DMS153 (cell line): ENCODE measurements around the gene GLS2.

Source experiments
- DNase-seq: peaks from one replicate; lab custom pipeline; 2025; lab: John Stamatoyannopoulos, UW

Gene GLS2

DNA sequence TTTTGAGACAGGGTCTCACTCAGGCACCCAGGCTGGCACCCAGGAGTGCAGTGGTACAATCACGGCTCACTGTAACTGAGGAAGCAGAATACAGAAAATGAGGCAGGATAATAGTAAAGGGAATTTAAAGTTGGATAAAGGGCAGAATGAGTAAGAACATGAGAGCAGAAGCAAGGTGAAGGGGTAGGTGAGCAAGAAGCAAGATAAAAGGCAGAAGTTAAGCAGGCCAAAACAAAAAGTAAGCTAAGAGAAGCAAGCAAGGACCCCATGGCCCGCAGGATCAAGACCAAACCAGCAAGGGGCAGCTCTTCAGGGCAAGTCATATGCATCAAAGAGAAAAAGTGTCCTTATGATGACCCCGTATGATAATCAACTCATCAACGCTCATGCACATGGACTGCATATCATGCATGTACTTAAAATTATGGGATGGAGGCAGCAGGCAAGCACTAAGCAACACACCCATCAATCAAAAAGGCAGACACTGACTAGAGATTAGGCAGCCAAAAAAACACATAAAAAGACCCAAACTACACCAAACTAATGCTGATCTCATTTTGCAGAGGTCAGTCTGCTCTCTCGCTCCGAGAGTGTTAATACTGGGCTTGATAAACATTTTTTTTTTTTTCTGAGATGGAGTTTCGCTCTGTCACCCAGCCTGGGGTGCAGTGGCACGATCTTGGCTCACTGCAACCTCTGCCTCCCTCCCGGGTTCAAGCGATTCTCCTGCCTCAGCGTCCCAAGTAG is 50.4 kb downstream of the GLS2 start:
- no peak for DNase-seq

DNA sequence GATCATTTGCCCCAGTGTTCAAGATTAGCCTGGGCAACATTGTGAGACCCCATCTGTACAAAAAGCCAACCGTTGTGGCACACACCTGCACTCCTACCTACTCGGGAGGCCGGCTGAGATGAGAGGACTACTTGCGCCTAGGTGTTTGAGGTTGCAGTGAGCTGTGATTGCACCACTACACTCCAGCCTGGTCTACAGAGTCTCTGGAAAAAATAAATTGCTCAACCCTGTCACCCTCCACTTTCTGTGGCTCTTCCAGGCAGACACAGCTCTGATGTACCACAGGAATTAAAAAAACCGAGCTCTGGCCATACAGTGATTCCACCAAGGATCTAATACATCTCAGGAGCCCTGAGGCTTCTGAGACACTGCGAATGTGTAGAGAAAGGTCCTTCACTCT is 53.1 kb downstream of the GLS2 start:
- DNase-seq: no peak

DNA sequence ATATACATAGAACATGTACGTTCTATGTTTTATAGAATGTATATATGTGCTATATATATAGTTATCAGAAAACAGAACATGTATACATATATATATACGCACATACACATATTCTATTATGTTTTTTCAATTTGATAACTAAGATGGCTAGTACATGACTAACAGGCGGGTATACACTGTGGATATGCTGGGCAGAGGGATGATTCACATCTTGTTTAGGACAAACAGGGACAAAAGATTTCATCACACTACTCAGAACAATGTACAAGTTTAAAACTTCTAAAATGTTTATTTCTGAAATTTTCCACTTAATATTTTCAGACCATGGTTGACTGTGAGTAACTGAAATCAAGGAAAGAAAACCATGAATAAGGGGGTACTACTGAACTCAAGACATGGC is 56.1 kb downstream of the GLS2 start:
- DNase-seq: no peak

DNA sequence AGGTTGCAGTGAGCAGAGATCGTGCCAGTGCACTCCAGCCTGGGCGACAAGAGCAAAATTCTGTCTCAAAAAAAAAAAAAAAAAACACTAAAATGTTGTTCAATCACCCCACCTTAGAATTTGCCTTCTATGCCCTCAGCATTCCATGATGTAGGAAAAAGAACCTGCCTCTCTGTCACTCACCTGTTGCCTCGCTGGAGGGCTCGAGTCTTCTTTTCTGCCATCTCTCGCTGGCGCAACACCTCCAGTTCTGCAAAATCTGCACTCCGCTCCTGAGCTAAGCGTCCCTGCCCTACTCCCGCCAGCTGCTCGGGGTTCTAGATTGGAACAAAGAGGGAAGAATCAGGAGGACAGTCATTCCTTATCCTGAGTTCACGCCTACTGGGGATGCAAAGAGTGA is 56.7 kb downstream of the GLS2 start:
- no peak for DNase-seq

DNA sequence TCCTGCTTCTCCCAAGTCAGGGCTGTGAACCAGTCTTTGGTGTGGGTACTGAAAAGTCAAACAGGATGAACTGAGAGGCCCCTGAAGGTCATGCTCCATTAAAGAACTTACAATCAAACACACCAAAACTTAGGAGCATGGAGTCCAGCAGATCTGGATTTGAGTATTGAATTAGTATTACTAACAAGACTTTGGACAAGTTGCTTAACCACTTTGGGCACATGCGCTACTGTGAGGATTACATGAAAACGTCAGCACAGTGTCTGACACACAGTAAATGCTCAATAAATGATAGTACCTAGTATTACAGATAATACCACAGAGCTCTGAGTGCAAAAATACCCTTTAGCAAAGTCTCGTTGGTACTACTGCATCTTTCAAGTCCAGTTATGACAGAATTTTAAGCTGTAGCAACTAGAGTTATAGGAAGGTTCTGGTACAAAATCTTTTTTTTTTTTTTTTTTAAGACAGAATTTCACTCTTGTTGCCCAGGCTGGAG is 62.0 kb downstream of the GLS2 start:
- DNase-seq: no peak

DNA sequence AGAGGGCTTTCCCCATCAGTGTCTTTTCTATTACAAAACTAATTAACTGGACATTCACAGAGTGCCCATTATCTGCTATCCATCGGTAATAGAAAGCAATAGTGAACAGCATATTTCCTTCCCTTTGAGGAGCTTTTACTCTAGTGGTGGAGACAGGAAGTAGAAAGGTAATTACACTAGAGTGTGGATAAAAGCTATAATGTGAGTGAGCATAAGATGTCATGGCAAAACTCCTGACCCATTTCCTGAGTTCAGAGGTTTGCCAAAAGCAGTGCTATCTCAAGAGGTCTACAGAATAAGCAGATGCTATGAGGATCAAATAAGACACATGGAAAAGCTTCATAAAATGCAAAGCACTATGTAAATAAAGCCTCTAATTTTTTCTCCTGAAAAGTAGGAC is 62.8 kb downstream of the GLS2 start:
- peak; percentile 18 for DNase-seq
